22Rv1 (cell line): ENCODE measurements around the gene PRAME.

Experiments used
- H3K27ac ChIP-seq: fragments of 450-650 bp; 2 replicates; pipeline ENCODE4 v1.5.1; 2017
- CTCF ChIP-seq: fragments of 450-650 bp; IDR thresholded peaks from 2 replicates; pipeline ENCODE4 v1.5.1; 2017; ENCODE audit warnings: mild to moderate bottlenecking
- ZFX ChIP-seq: fragments of 450-650 bp; IDR thresholded peaks from 2 replicates; pipeline ENCODE4 v1.6.1; 2017; ENCODE audit warnings: antibody characterized with exemption, borderline replicate concordance

Gene PRAME

DNA sequence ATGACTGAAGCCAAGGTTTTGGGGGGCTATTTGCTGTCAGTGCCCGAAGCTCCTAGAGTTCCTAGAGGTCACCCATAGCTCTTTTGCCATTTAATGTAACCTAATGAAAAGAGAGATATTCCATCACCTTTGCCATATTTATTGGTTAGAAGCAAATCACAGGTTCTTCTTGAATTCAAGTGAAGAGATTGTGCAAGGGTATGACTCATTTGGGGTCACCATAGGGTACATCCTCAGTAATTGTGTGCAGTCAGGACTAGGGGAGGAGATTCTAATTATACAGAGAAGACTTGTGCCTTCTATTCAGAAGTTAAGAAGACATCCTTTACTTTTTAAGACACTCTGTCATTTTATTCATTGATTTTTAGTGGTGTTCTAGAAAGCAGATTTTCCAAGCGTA, 6.9 kb upstream of the PRAME start:
- TF ChIP-seq ZFX (no peak), CTCF (no peak)
- no peak overlapping the region for H3K27ac ChIP-seq

DNA sequence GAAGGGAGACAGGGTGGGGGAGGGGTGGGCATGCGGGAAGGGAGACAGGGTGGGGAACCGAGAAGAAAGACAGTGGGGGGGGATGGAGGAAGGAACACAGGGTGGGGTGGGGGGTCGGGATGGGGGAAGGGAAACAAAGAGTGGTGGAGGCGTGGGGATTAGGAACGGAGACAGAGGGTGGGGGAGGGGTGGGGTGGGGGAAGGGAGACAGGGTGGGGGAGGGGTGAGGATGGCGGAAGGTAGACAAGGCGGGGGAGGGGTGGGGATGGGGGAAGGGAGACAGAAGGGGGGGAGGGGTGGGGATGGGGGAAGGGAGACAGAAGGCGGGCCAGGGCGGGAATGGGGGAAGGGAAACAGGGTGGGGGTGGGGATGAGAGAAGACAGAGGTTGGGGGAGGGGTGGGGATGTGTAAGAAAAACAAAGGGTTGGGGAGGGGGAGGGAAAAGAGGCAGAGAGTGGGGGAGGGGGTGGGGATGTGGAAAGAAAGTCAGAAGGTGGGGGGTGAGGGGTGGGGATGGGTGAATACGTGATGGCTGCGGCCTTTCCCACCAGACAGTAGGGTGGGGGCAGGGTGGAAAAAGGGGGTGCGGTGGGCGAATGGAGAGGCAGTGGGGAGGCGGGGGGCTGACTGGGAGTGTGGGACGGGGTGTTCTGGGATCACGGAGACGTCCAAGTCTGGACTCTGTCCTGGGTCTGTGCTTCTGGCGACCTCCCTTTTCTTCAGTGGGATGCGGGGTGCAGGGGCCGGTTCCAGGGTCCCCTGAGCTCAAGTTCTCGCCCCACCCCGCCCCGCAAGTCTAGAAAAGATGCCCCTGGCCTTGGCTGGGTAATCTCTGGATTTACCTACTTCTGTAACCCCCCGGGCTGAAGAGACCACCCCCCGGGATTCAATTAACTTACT, 744 bp downstream of the PRAME start:
- TF ChIP-seq ZFX, result no peak
- TF ChIP-seq CTCF, result no peak
- peak overlapping the region; percentile 46; the same call in 1 of the 2 replicates for H3K27ac ChIP-seq

- TF ChIP-seq ZFX (no peak), CTCF (no peak)
- H3K27ac ChIP-seq, result no peak overlapping the region
These were observed 1.8 kb downstream of the PRAME start for GRCh38 chr22:22556995-22557925.

- H3K27ac ChIP-seq, result no peak overlapping the region
- TF ChIP-seq ZFX, result no peak
These were observed 2.5 kb downstream of the PRAME start for GRCh38 chr22:22556578-22556977.

GRCh38 chr22:22555596-22555995, 3.5 kb downstream of the PRAME start:
- TF ChIP-seq CTCF (no peak), ZFX (no peak)
- no peak overlapping the region for H3K27ac ChIP-seq

GRCh38 chr22:22554587-22555284, 4.3 kb downstream of the PRAME start:
- no peak overlapping the region for H3K27ac ChIP-seq
- TF ChIP-seq ZFX (no peak), CTCF (no peak)
